BLaER1 (cell line): ENCODE results near the gene CHAT.

Source experiments
- H3K27ac ChIP-seq: shearing (Covaris generic); formaldehyde crosslinking; 2 replicates; pipeline ENCODE4 v1.8.1; 2022
- H3K27me3 ChIP-seq: shearing (Covaris generic); formaldehyde crosslinking; 2 replicates; pipeline ENCODE4 v1.8.1; 2022
- H3K36me3 ChIP-seq: shearing (Covaris generic); formaldehyde crosslinking; 2 replicates; pipeline ENCODE4 v1.8.1; 2022
- H3K4me1 ChIP-seq: shearing (Covaris generic); formaldehyde crosslinking; 2 replicates; pipeline ENCODE4 v1.8.1; 2022
- H3K4me2 ChIP-seq: shearing (Covaris generic); formaldehyde crosslinking; 2 replicates; pipeline ENCODE4 v1.8.1; 2022
- H3K4me3 ChIP-seq: shearing (Covaris generic); formaldehyde crosslinking; 2 replicates; pipeline ENCODE4 v1.8.1; 2022
- H3K9ac ChIP-seq: shearing (Covaris generic); formaldehyde crosslinking; 2 replicates; pipeline ENCODE4 v1.8.1; 2022
- H3K9me3 ChIP-seq: shearing (Covaris generic); formaldehyde crosslinking; 2 replicates; pipeline ENCODE4 v1.8.1; 2022
- H4K20me1 ChIP-seq: shearing (Covaris generic); formaldehyde crosslinking; 2 replicates; pipeline ENCODE4 v1.8.1; 2022
- Cebpa-rat ChIP-seq: shearing (Covaris generic); IDR thresholded peaks from 2 replicates; pipeline ENCODE4 v1.8.1; 2022

CHAT gene

DNA sequence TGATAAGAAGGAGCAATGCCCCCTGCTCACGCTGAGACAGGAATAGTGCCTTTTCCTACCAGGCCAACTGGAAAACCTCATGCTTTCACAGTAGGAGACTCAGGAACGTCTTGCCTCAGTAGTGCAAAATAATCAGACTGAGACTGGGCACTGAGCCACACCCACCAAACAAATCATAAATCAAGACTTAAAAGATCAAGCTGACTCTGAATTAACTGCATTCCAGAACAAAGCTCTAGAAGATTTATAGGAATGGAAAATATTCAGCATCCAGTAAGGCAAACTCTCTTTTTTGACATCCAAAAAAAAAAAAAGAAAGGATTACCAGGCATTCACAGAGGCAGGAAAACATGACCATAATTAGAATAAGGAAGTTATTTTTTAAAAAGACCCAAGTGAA is 34.2 kb upstream of the CHAT start:
- no peaks in the 10 kb centered on the region for H3K36me3 ChIP-seq
- H3K9ac ChIP-seq, result no peak overlapping the region
- no peak for TF ChIP-seq Cebpa-rat

DNA sequence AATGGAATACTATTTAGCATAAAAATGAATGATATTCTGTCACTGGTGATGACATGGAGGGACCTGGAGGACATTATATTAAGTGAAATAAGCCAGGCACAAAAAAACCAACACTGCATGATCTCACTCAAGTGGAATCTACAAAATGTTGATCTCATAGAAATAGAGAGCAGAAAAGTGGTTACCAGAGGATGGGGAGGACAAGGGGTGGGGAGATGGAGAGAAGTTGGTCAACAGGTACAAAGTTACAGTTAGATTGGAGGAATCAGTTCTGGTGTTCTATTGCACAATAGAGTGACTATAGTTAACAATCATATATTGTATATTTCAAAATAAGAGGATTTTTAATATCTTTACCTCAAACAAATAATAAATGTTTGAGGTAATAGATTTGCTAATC is 28.4 kb upstream of the CHAT start:
- Histone ChIP-seq H3K9me3 (no peaks in the 10 kb centered on the region; the same call in 1 of the 2 replicates), H4K20me1 (no peaks in the 10 kb centered on the region), H3K36me3 (no peaks in the 10 kb centered on the region), H3K27ac (no peak overlapping the region), H3K9ac (no peak overlapping the region), H3K4me1 (no peaks in the 10 kb centered on the region), H3K27me3 (no peaks in the 10 kb centered on the region), H3K4me2 (no peak overlapping the region), H3K4me3 (no peak overlapping the region)
- TF ChIP-seq Cebpa-rat, result no peak

More for the DNA sequence above, 34.2 kb upstream of the CHAT start:
- Histone ChIP-seq H3K4me2 (no peak overlapping the region), H3K27me3 (no peaks in the 10 kb centered on the region), H3K9me3 (no peaks in the 10 kb centered on the region), H3K4me1 (no peaks in the 10 kb centered on the region), H3K27ac (no peak overlapping the region), H3K4me3 (no peak overlapping the region), H4K20me1 (no peaks in the 10 kb centered on the region)

DNA sequence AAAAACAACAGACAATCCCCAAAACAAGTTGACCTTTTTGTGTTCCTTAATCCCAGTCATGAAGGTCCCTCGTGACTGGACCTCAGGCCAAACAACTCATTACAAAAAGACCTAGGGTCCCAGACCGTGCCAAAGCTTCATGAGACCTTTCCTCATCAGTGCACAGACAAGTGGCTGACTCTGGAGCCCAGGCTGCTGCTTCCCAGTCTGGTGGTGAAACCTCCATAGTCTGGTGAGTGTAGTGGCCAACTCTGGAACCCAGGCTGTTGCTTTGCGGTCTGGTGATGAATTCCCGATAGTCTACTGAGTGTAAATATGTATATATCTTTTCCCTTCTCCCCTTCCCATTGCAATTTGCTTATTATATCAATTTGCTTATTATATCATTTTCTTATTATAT is 25.9 kb upstream of the CHAT start:
- Histone ChIP-seq H3K4me1 (no peaks in the 10 kb centered on the region), H3K27me3 (no peaks in the 10 kb centered on the region), H3K36me3 (no peaks in the 10 kb centered on the region), H4K20me1 (no peaks in the 10 kb centered on the region), H3K9ac (no peak overlapping the region), H3K4me3 (no peak overlapping the region), H3K9me3 (no peaks in the 10 kb centered on the region; the same call in 1 of the 2 replicates), H3K27ac (no peak overlapping the region), H3K4me2 (no peak overlapping the region)
- no peak for TF ChIP-seq Cebpa-rat

DNA sequence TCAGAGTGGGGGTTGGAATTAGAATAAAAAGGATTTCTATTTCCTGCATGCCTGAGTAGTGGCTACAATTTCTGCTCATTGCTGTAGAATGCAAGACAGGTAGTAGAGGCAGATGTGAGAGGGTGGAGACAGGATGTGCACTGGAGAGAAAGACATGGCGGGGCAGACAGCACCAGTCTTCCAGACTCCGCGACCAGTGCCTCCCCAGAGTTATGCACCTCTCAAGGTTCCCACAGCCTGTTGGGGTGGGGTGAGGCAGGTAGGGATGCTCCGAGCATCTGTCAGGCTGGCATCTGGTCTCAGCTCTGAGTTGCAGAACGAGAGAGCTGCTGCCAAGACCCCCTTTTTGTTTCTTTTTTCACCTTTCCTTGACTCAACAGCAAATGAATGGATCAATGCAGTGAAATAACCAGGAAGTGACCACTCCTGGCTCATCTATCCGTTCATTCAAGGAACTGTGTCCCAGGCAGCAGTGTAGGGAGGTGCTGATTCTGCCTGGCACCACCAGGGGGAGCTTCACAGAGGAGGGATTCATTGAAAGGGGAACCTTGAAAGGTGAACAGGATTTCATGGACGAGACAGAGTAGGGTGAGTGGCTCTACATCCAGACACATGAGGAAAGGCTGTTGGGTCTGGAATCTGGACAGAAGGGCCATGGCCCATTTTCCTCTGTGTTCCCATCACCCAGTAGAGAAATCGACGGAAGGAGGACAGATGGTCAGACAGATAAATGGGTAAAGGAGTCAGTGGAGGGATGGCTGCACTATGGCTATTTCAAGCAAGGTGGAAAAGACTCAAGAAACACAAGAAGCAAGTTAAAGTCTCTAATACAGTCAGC is 20.9 kb upstream of the CHAT start:
- no peak for TF ChIP-seq Cebpa-rat
- no peak overlapping the region for H3K9ac ChIP-seq
- peaks cover 25% of the 10 kb centered on the region for H3K4me1 ChIP-seq
- no peak overlapping the region for H3K4me3 ChIP-seq
- no peaks in the 10 kb centered on the region; the same call in 1 of the 2 replicates for H3K9me3 ChIP-seq
- H3K4me2 ChIP-seq, result no peak overlapping the region
- no peaks in the 10 kb centered on the region for H3K36me3 ChIP-seq
- no peaks in the 10 kb centered on the region for H3K27me3 ChIP-seq
- no peak overlapping the region for H3K27ac ChIP-seq
- H4K20me1 ChIP-seq, result no peaks in the 10 kb centered on the region

DNA sequence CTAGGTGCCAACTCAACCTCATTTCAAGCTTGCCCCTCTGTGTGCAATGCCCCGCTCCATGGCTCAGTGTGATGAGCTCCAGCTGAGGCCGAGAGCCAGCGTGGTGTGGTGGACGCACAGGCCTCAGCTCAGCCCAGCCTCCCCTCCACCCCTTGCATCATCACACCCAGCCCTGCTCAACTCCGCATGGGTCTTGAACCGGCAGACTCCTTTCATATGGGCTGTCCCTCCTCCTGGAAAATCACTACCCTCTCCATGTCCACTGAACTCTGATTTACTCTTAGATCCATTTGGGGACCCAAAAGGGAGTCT is 20.3 kb upstream of the CHAT start:
- Histone ChIP-seq H3K9ac (no peak overlapping the region), H3K9me3 (no peaks in the 10 kb centered on the region; the same call in 1 of the 2 replicates), H3K4me1 (peaks cover 25% of the 10 kb centered on the region), H3K4me3 (no peak overlapping the region), H3K27me3 (no peaks in the 10 kb centered on the region), H4K20me1 (no peaks in the 10 kb centered on the region), H3K27ac (no peak overlapping the region), H3K4me2 (no peak overlapping the region), H3K36me3 (no peaks in the 10 kb centered on the region)
- no peak for TF ChIP-seq Cebpa-rat

DNA sequence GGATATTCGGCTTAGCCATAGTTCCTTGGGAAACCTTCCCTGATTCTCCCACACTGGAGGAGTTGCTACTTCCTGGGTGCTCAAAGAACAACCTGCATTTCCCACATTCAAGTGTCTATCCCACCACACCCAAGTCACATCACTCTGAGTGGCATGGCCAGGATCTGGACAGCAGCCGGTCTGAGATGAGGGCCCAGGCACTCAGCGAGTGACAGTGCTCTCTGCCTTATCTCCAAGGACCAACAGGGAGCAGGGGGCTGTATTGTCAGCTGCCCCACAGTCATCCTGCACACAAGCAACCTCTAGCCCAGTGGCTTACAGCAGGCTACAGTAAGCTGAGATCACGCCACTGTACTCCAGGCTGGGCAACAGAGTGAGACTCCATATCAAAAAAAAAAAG is 19.8 kb upstream of the CHAT start:
- Histone ChIP-seq H3K4me2 (no peak overlapping the region), H3K9ac (no peak overlapping the region), H3K27ac (no peak overlapping the region), H3K36me3 (no peaks in the 10 kb centered on the region), H3K4me1 (peaks cover 25% of the 10 kb centered on the region), H4K20me1 (no peaks in the 10 kb centered on the region), H3K9me3 (no peaks in the 10 kb centered on the region; the same call in 1 of the 2 replicates), H3K27me3 (no peaks in the 10 kb centered on the region), H3K4me3 (no peak overlapping the region)
- TF ChIP-seq Cebpa-rat, result no peak

DNA sequence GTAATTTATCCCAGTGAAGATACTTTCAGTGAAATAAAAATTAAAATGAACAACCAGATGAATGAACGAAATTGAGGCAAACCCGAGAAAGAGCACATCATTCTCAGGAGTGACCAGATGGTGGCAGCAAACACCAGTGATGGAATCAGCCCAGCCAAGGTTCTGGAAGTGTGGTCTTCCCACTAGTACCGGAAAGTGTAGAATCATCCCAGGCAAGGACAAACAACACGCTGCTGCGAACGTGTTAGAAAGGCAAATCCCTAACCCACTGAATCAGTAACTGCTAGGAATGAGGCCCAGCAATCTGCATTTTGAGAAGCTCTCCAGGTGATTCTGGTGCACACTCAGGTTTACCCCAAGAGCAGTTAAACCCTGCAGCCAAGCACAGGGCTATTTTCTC is 19.2 kb upstream of the CHAT start:
- no peak overlapping the region for H3K27ac ChIP-seq
- TF ChIP-seq Cebpa-rat, result no peak
- H3K4me3 ChIP-seq, result no peak overlapping the region
- H3K36me3 ChIP-seq, result no peaks in the 10 kb centered on the region
- H4K20me1 ChIP-seq, result no peaks in the 10 kb centered on the region
- peak overlapping the region; percentile 64 for H3K4me2 ChIP-seq
- H3K9ac ChIP-seq, result no peak overlapping the region
- no peaks in the 10 kb centered on the region; the same call in 1 of the 2 replicates for H3K9me3 ChIP-seq
- H3K27me3 ChIP-seq, result no peaks in the 10 kb centered on the region
- H3K4me1 ChIP-seq, result peaks cover 25% of the 10 kb centered on the region

DNA sequence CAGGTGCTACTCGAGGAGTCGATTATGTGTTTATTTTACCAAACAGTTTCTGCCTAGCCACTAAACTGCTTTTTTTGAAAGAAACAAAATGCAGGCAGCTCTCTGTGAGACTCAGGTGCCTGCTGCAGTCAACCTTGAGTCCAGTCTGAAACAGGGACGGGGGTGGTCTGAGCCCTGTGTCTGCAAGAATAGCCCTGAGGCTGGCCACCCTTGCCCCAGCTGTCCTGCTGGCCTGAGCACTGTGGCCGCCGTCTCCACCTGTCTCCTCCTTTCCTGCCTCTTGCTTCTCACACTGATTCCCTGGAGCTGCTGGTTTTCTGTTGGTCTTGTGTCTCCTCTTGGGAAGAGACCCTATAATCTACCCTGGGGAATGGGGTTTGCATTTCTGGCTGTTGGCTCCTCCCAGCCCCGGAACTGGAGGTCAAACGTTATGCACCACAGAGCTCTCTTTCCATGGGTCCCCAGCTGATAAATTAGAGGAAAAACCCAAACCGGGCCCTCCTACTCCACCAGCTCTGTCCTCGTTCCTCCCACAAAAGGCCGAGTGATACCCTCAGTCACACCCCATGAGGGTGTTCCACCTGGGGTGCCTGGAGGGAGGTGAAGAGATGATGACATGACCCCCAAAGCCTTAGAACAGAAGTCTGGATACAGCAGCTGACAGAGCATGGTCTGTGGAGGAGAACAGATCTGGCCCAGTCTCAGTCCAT is 18.7 kb upstream of the CHAT start:
- no peak overlapping the region for H3K4me3 ChIP-seq
- H3K27ac ChIP-seq, result no peak overlapping the region
- peak overlapping the region; percentile 64 for H3K4me2 ChIP-seq
- H3K27me3 ChIP-seq, result no peaks in the 10 kb centered on the region
- H3K36me3 ChIP-seq, result no peaks in the 10 kb centered on the region
- H3K9ac ChIP-seq, result no peak overlapping the region
- H4K20me1 ChIP-seq, result no peaks in the 10 kb centered on the region
- peaks cover 25% of the 10 kb centered on the region for H3K4me1 ChIP-seq
- TF ChIP-seq Cebpa-rat, result no peak
- H3K9me3 ChIP-seq, result no peaks in the 10 kb centered on the region

DNA sequence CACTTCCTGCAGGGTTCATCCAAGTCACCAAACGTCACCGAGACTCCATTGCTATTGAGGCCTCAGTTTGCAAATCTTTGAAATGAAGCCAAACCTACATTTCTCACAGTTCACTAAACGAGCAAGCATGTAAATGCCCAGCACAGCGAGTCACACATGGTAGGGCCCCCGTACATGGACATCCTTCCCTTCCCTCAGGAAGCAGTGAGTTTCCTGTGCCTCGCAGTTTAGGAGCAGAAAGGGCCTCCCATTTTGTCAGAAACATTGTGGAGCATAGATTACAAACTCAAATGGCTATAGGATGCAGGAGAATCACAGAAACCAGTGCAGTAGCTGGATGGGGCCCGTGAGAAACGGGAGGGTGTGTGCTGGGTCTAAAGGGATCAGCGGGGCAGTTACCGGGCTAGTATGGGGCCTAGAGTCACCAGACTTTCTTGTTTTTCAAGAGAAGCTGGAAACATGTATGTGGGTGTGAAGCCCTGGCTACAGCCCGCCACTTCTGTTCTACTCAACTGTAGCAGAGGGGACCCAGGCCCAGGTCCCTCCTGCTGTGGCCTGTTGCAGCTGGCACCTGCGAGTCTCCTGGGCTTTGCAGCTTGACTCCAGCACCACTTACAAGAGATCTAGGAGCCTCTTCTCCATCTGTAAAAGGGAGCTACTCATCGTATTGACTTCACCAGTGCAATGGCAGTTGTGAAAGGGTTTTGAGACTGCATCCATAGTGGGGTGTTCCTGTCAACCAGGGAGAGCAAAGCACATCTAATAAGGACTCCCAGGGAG is 17.9 kb upstream of the CHAT start:
- Histone ChIP-seq H4K20me1 (no peaks in the 10 kb centered on the region), H3K27ac (peak overlapping the region; percentile 14; the same call in 1 of the 2 replicates), H3K4me1 (peaks cover 25% of the 10 kb centered on the region), H3K4me3 (no peak overlapping the region), H3K36me3 (no peaks in the 10 kb centered on the region), H3K9ac (no peak overlapping the region), H3K4me2 (peak overlapping the region; percentile 64), H3K9me3 (no peaks in the 10 kb centered on the region), H3K27me3 (no peaks in the 10 kb centered on the region)
- no peak for TF ChIP-seq Cebpa-rat

DNA sequence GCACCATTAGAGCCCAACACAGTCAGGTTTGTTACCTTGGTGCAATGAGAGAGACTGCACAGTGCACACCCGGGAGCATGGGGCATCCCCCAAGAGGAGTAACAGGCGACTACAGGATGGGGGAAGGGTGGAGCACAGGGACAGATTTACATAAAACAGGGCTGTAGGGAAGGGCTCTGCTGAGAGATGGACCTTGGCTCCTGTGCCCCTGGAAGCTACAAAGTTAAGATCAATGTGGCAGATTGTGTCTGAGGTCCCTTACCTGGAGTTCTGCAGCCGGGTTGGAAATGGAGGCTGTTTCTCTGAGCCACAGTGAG is 17.4 kb upstream of the CHAT start:
- no peak overlapping the region for H3K4me3 ChIP-seq
- no peaks in the 10 kb centered on the region for H3K9me3 ChIP-seq
- H3K27me3 ChIP-seq, result no peaks in the 10 kb centered on the region
- no peak overlapping the region for H3K9ac ChIP-seq
- no peaks in the 10 kb centered on the region for H4K20me1 ChIP-seq
- no peak for TF ChIP-seq Cebpa-rat
- no peaks in the 10 kb centered on the region for H3K36me3 ChIP-seq
- H3K4me1 ChIP-seq, result peaks cover 25% of the 10 kb centered on the region
- peak overlapping the region; percentile 64 for H3K4me2 ChIP-seq
- no peak overlapping the region for H3K27ac ChIP-seq
